MM.1S (cell line): Measurements from ENCODE around the gene GABARAPL2.

Experiments used
- DNase-seq: peaks from one replicate; pipeline ENCODE4 v3.0.0-alpha.2; 2015
- H2AFZ ChIP-seq: fragments of 300-600 bp; sonication (generic); 2 replicates; pipeline ENCODE4 v1.6.0; 2016; ENCODE audit warnings: antibody characterized with exemption, low read length
- H3F3A ChIP-seq: fragments of 300-600 bp; sonication (generic); 2 replicates; pipeline ENCODE4 v1.6.1; 2016; ENCODE audit warnings: mild to moderate bottlenecking, antibody characterized with exemption, low read length, moderate library complexity, mixed read lengths; ENCODE audit not compliant: insufficient read depth
- H3K27ac ChIP-seq: fragments of 300-600 bp; sonication (generic); 2 replicates; pipeline ENCODE4 v1.5.1; 2016; ENCODE audit warnings: mild to moderate bottlenecking, low read length
- H3K27me3 ChIP-seq: fragments of 300-600 bp; sonication (generic); replicated peaks from 2 replicates; pipeline ENCODE4 v1.6.0; 2016; ENCODE audit warnings: low read length; ENCODE audit not compliant: insufficient read depth
- H3K36me3 ChIP-seq: fragments of 300-600 bp; sonication (generic); replicated peaks from 2 replicates; pipeline ENCODE4 v1.6.1; 2016; ENCODE audit warnings: mild to moderate bottlenecking, low read length, mixed read lengths; ENCODE audit not compliant: insufficient read depth
- H3K4me1 ChIP-seq: fragments of 300-600 bp; sonication (generic); 2 replicates; pipeline ENCODE4 v1.6.1; 2016; ENCODE audit warnings: low read length, mixed read lengths
- H3K4me2 ChIP-seq: fragments of 300-600 bp; sonication (generic); 2 replicates; pipeline ENCODE4 v1.6.0; 2016; ENCODE audit warnings: low read depth, low read length
- H3K4me3 ChIP-seq: fragments of 300-600 bp; sonication (generic); 2 replicates; pipeline ENCODE4 v1.5.1; 2016; ENCODE audit warnings: low read length, mixed read lengths
- H3K79me2 ChIP-seq: fragments of 300-600 bp; sonication (generic); 2 replicates; pipeline ENCODE4 v1.6.1; 2016; ENCODE audit warnings: mixed run types, low read length, mixed read lengths
- H3K9ac ChIP-seq: fragments of 300-600 bp; sonication (generic); 2 replicates; pipeline ENCODE4 v1.6.1; 2016; ENCODE audit warnings: low read length, mixed read lengths
- H3K9me2 ChIP-seq: fragments of 300-600 bp; sonication (generic); replicated peaks from 2 replicates; pipeline ENCODE4 v1.6.1; 2016; ENCODE audit warnings: mild to moderate bottlenecking, low read length, mixed read lengths; ENCODE audit not compliant: insufficient read depth
- H3K9me3 ChIP-seq: fragments of 300-600 bp; sonication (generic); replicated peaks from 2 replicates; pipeline ENCODE4 v1.6.1; 2016; ENCODE audit warnings: mild to moderate bottlenecking, low read length, mixed read lengths; ENCODE audit not compliant: insufficient read depth
- H4K20me1 ChIP-seq: fragments of 300-600 bp; sonication (generic); 2 replicates; pipeline ENCODE4 v1.6.1; 2016; ENCODE audit warnings: mild to moderate bottlenecking, low read length, moderate library complexity, mixed read lengths; ENCODE audit not compliant: insufficient read depth
- CTCF ChIP-seq: fragments of 300-600 bp; sonication (generic); IDR thresholded peaks from 2 replicates; pipeline ENCODE4 v1.5.1; 2016; ENCODE audit warnings: antibody characterized with exemption, low read length, mixed read lengths
- EZH2 ChIP-seq: fragments of 300-600 bp; sonication (generic); optimal IDR thresholded peaks from 2 replicates; pipeline ENCODE3; 2017; ENCODE audit warnings: low read depth, mild to moderate bottlenecking, antibody characterized with exemption, low read length, mixed read lengths
- EZH2phosphoT487 ChIP-seq: fragments of 300-600 bp; sonication (generic); IDR thresholded peaks from 2 replicates; pipeline ENCODE4 v1.6.1; 2018; ENCODE audit warnings: antibody characterized with exemption, low read length

GABARAPL2 gene

GRCh38 chr16:75558846-75559401 lies 7.3 kb upstream of the GABARAPL2 start:
- Histone ChIP-seq H3K4me1 (no peaks in the 10 kb centered on the region), H3K36me3 (no peaks in the 10 kb centered on the region), H2AFZ (no peak overlapping the region), H3K27ac (no peak overlapping the region), H3K27me3 (no peaks in the 10 kb centered on the region), H3K9me2 (no peaks in the 10 kb centered on the region), H4K20me1 (no peaks in the 10 kb centered on the region), H3K79me2 (no peaks in the 10 kb centered on the region), H3F3A (peaks cover 4% of the 10 kb centered on the region; the same call in 1 of the 2 replicates), H3K4me3 (no peak overlapping the region), H3K9ac (no peak overlapping the region), H3K9me3 (no peaks in the 10 kb centered on the region), H3K4me2 (no peak overlapping the region)
- TF ChIP-seq EZH2 = no peak
- TF ChIP-seq CTCF = no peak
- TF ChIP-seq EZH2phosphoT487 = no peak
- DNase-seq = no peak

DNA sequence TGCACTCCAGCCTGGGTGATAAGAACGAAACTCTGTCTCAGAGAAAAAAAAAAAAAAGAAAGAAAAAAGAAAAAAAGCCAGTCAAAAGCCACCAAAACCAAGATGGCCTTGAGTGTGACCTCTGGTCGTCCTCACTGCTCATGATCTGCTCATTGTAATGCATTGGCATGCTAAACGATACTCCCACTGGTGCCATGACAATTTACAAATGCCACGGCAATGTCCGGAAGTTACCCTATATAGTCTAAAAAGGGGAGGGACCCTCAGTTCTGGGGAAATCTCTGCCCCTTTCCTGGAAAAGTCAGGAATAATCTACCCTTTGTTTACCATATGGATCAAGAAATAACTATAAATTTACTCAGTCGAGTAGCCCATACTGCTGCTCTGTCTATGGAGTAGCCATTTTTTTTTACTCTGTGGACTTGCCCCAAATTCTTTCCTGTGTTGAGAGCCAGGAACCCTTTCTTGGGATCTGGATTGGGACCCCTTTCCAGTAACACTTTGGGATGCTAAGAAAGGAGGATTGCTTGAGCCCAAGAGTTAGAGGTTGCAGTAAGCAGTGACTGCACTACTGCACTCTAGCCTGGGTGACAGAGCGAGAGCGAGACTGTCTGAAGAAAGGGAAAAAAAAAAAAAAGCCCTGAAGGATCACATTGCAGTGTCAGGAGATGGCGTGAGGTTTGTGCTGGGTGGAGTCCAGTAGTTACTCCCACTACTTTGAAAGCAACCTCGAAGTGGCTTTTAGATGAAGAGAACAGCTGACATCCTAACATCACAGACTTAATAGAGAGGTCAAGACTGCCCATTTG lies 6.4 kb upstream of the GABARAPL2 start:
- no peak overlapping the region for H2AFZ ChIP-seq
- H3K9ac ChIP-seq = no peak overlapping the region

GRCh38 chr16:75565640-75566039 lies 539 bp upstream of the GABARAPL2 start:
- peak overlapping the region; percentile 87 for H2AFZ ChIP-seq
- no peaks in the 10 kb centered on the region for H3F3A ChIP-seq
- H4K20me1 ChIP-seq = no peaks in the 10 kb centered on the region
- H3K27ac ChIP-seq = peak overlapping the region; percentile 13; the same call in 1 of the 2 replicates
- H3K36me3 ChIP-seq = no peaks in the 10 kb centered on the region; the same call in 1 of the 2 replicates
- peak overlapping the region; percentile 83 for H3K4me3 ChIP-seq
- peaks cover 18% of the 10 kb centered on the region for H3K79me2 ChIP-seq
- H3K9me2 ChIP-seq = no peaks in the 10 kb centered on the region
- H3K9me3 ChIP-seq = no peaks in the 10 kb centered on the region
- TF ChIP-seq EZH2 (no peak), EZH2phosphoT487 (no peak), CTCF (no peak)
- no peak for DNase-seq
- peak overlapping the region; percentile 86 for H3K4me2 ChIP-seq
- H3K27me3 ChIP-seq = no peaks in the 10 kb centered on the region
- H3K9ac ChIP-seq = peak overlapping the region; percentile 64; the same call in 1 of the 2 replicates
- H3K4me1 ChIP-seq = no peaks in the 10 kb centered on the region

More for the DNA sequence above, 6.4 kb upstream of the GABARAPL2 start:
- Histone ChIP-seq H3K4me1 (no peaks in the 10 kb centered on the region), H3K79me2 (no peaks in the 10 kb centered on the region), H3K4me2 (no peak overlapping the region), H3K4me3 (no peak overlapping the region), H3F3A (peaks cover 4% of the 10 kb centered on the region; the same call in 1 of the 2 replicates), H3K27ac (no peak overlapping the region), H3K9me2 (no peaks in the 10 kb centered on the region), H4K20me1 (no peaks in the 10 kb centered on the region), H3K9me3 (no peaks in the 10 kb centered on the region), H3K36me3 (no peaks in the 10 kb centered on the region), H3K27me3 (no peaks in the 10 kb centered on the region)
- DNase-seq = no peak
- TF ChIP-seq EZH2 = no peak
- no peak for TF ChIP-seq CTCF
- no peak for TF ChIP-seq EZH2phosphoT487
